LNCAP (cell line): ENCODE data around the gene DPYSL3.

ENCODE experiments used
- CTCF ChIP-seq: fragments of 450-650 bp; IDR thresholded peaks from 2 replicates; pipeline ENCODE4 v1.5.1; 2017; ENCODE audit warnings: mild to moderate bottlenecking

Gene DPYSL3

GRCh38 chr5:147485814-147486213 lies 24.1 kb downstream of the DPYSL3 start:
- TF ChIP-seq CTCF, result no peak

GRCh38 chr5:147485046-147485445 lies 24.8 kb downstream of the DPYSL3 start:
- TF ChIP-seq CTCF, result no peak

- TF ChIP-seq CTCF, result no peak
Measured at GRCh38 chr5:147484708-147485020, 25.2 kb downstream of the DPYSL3 start.

GRCh38 chr5:147483961-147484707 lies 25.7 kb downstream of the DPYSL3 start:
- TF ChIP-seq CTCF, result no peak

- TF ChIP-seq CTCF, result no peak
Measured at GRCh38 chr5:147483188-147483790, 26.6 kb downstream of the DPYSL3 start.

GRCh38 chr5:147482706-147483180 lies 27.1 kb downstream of the DPYSL3 start:
- TF ChIP-seq CTCF, result no peak

- no peak for TF ChIP-seq CTCF
Measured at GRCh38 chr5:147481874-147482705, 27.8 kb downstream of the DPYSL3 start.
